ENCODE measurements around the gene CLDN1. TPM values are rescaled to one million over a fixed set of nuclear protein-coding genes. Genes with fewer than 3 reads are reported as not detected.

The CLDN1 gene, protein sequence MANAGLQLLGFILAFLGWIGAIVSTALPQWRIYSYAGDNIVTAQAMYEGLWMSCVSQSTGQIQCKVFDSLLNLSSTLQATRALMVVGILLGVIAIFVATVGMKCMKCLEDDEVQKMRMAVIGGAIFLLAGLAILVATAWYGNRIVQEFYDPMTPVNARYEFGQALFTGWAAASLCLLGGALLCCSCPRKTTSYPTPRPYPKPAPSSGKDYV
- 4.7 and 7.2 TPM in 2 replicates for total RNA-seq (2012; rRNA removed)
- polyA plus RNA-seq (2012; rRNA removed), result 6.3 and 7.3 TPM in 2 replicates
- polyA plus RNA-seq (2012; cell fraction: cytosol; rRNA removed), result 3.2 and 5.2 TPM in 2 replicates
- 2.0 and 8.6 TPM in 2 replicates for polyA plus RNA-seq (2012; cell fraction: nucleus; rRNA removed; ENCODE audit: low replicate concordance)
- Bru-seq, nascent RNA, result percentile 68 among the genes with signal in this experiment
- percentile 82 among the genes with signal in this experiment for BruChase-seq, experiment 1, labeled RNA remaining after a 6-hour chase
- percentile 74 among the genes with signal in this experiment for BruChase-seq, experiment 2, labeled RNA remaining after a 2-hour chase
- long read RNA-seq, transcript CLDN1-201 (4 exons, 3,481 nt), result major isoform, 5 of 8 reads
- long read RNA-seq, partial matches to known transcripts, result 3 of 8 reads
- long read RNA-seq, other reads (novel, unspliced or antisense), result 0 of 8 reads

DNA sequence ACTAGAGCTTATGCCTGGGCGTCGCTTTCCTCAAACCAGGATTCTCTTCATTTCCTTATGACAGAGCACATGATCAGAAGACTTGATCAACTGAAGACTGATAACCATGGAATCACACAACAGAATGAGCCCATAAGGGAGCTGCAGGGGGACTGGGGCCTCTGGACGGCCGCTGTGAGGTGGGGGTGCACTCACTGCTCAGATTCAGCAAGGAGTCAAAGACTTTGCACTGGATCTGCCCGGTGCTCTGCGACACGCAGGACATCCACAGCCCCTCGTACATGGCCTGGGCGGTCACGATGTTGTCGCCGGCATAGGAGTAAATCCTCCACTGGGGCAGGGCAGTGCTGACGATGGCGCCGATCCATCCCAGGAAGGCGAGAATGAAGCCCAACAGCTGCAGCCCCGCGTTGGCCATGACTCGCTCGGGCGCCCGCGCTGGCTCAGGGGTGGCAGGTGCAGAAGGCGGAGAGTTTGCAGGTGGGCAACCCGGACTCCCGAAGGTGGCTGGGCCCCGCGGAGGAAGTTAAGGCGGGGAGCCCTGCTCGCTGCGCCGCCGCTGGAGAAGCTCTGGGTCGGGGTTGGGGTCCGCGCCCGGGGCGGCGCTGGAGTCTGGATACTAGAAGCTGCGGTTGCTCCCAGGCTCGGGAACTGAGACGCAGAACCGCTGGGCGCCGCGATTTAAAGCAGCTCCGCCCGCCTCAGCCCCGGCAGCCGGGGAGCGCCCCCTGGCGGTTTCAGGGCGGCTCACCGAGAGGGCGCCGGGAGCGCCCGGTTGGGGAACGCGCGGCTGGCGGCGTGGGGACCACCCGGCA is at the start of gene CLDN1:
TSS of gene CLDN1 (minus strand) at position 658 of the 815 bp plus-strand sequence. CDS start at position 418, 240 bp downstream.
- no peaks in the 10 kb centered on the region for H3K27me3 ChIP-seq (ENCODE audit: control insufficient read depth, insufficient read depth, low read length)
- dilution Hi-C loops (cut with HindIII; ENCODE audit: low sequenced_read_pairs, unreplicated experiment) (no loop called here), in situ Hi-C loops (cut with MboI; ENCODE audit: low sequenced_read_pairs) (loop anchor here (5.0 kb wide), 1 partner anchor 360 kb away; no protein-coding TSS in a partner anchor), intact Hi-C loops (cut with micrococcal nuclease) (loop anchor here (1.0 to 10.0 kb wide), 5 partner anchors 63 to 373 kb away; no protein-coding TSS in a partner anchor)
- ChIA-PET CTCF (interaction anchor here (0.6 to 2.8 kb wide), 25 partner anchors 14 to 1520 kb away, joined by 3 to 22 read pairs (median 3); no protein-coding TSS in a partner anchor), POLR2A (ENCODE audit: unreplicated experiment) (no interaction called here)
- peak within 1 kb of the TSS; percentile 77 for H3K14ac ChIP-seq (replicated peaks; ENCODE audit: low read depth, low read length)
- H4K8ac ChIP-seq (ENCODE audit: low read depth in 2 of 2, low read length in 2 of 2), result peak within 1 kb of the TSS; percentile 46 to 92; a peak in 3 of 4 replicates
- peaks cover 7% of the 10 kb centered on the region for H3K9me1 ChIP-seq (ENCODE audit: insufficient read depth, low read length)
- peak within 1 kb of the TSS; percentile 84 for H2AK5ac ChIP-seq (ENCODE audit: low read depth, low read length)
- peak within 1 kb of the TSS; percentile 41 for H4K91ac ChIP-seq (ENCODE audit: insufficient read depth, low read depth, low read length)
- peak within 1 kb of the TSS; percentile 3; the same call in 1 of the 2 replicates for H3K27ac ChIP-seq (ENCODE audit: insufficient read depth, low read length)
- DNase-seq (peak; percentile 69), ATAC-seq (ENCODE audit: low read depth) (peak; percentile 93)
- peak within 1 kb of the TSS; percentile 93 for H2BK120ac ChIP-seq (ENCODE audit: low read depth, low read length)
- H3K9me3 ChIP-seq (ENCODE audit: control insufficient read depth, insufficient read depth, low read length), result no peaks in the 10 kb centered on the region
- peak within 1 kb of the TSS; percentile 61 for H2BK5ac ChIP-seq (ENCODE audit: low read depth, low read length, poor library complexity, severe bottlenecking)
- H3K56ac ChIP-seq (ENCODE audit: extremely low read depth, insufficient read depth, low read length), result peak within 1 kb of the TSS; percentile 48; the same call in 1 of the 2 replicates
- H2AFZ ChIP-seq (replicated peaks; ENCODE audit: low read length, poor library complexity), result peak within 1 kb of the TSS; percentile 92
- peaks cover 14% of the 10 kb centered on the region for H3K4me1 ChIP-seq (ENCODE audit: control insufficient read depth, insufficient read depth, low read length)
- H3K4me2 ChIP-seq (ENCODE audit: low read depth, low read length), result peak within 1 kb of the TSS; percentile 96
- TSS peak; percentile 72 for BruUV-seq (replicated peaks)
- no peaks in the 10 kb centered on the region for H4K20me1 ChIP-seq (ENCODE audit: insufficient read depth, low read length)
- peak within 1 kb of the TSS; percentile 96 for H3K23ac ChIP-seq (ENCODE audit: low read depth, low read length)
- H3K79me1 ChIP-seq (ENCODE audit: low read depth in 1 of 2, low read length in 2 of 2), result peaks cover 4 to 30% of the 10 kb centered on the region in 2 experiments; a peak in 3 of 4 replicates
- H3K9ac ChIP-seq (ENCODE audit: low read depth, low read length), result peak within 1 kb of the TSS; percentile 72
- H2BK15ac ChIP-seq (ENCODE audit: low read depth, low read length), result peak within 1 kb of the TSS; percentile 98; the same call in 2 of the 3 replicates
- H3K4me3 ChIP-seq (ENCODE audit: insufficient read depth, low read depth, low read length), result peak within 1 kb of the TSS; percentile 66
- WGBS, 2 experiments (ENCODE audit: extremely low coverage in 2 of 2, insufficient read length in 1 of 2), result 6% methylated on average over 38 of the region's 64 CpGs; no CpG with 5 or more reads in 1 of the 2 experiments
- peak within 1 kb of the TSS; percentile 78 for H3K4ac ChIP-seq (ENCODE audit: low read depth, low read length)
- peak within 1 kb of the TSS; percentile 36; the same call in 1 of the 2 replicates for H3K18ac ChIP-seq (ENCODE audit: low read depth, low read length)
- H3K36me3 ChIP-seq (ENCODE audit: control insufficient read depth, insufficient read depth, low read length), result no peaks in the 10 kb centered on the region
- H2BK20ac ChIP-seq (ENCODE audit: low read depth, low read length), result peak within 1 kb of the TSS; percentile 89
- H2AK9ac ChIP-seq (replicated peaks; ENCODE audit: low read depth, low read length, poor library complexity), result peak within 1 kb of the TSS; percentile 82
- peak within 1 kb of the TSS; percentile 28; the same call in 1 of the 2 replicates for H4K5ac ChIP-seq (ENCODE audit: low read depth, low read length)
- TF ChIP-seq POLR2A (IDR thresholded peaks at IDR 0.05; ENCODE audit: low read depth, low read length), result peak; percentile 63; the same call in 1 of the 2 replicates
- peak; percentile 81 for TF ChIP-seq RAD21 (IDR thresholded peaks at IDR 0.05; ENCODE audit: low read length)
- TF ChIP-seq SMC3 (IDR thresholded peaks at IDR 0.05; ENCODE audit: low read depth, low read length), result peak; percentile 81
- TF ChIP-seq, protein P1, sequence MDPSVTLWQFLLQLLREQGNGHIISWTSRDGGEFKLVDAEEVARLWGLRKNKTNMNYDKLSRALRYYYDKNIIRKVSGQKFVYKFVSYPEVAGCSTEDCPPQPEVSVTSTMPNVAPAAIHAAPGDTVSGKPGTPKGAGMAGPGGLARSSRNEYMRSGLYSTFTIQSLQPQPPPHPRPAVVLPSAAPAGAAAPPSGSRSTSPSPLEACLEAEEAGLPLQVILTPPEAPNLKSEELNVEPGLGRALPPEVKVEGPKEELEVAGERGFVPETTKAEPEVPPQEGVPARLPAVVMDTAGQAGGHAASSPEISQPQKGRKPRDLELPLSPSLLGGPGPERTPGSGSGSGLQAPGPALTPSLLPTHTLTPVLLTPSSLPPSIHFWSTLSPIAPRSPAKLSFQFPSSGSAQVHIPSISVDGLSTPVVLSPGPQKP (IDR thresholded peaks at IDR 0.05; ENCODE audit: borderline replicate concordance, low read depth, low read length), result no peak
- no peak for TF ChIP-seq RFX5 (IDR thresholded peaks at IDR 0.05; ENCODE audit: low read depth, low read length)
- TF ChIP-seq CHD1 (IDR thresholded peaks at IDR 0.05; ENCODE audit: low read depth, low read length), result 0 out of 2 replicates have a peak, but pooled peaks have one; percentile 43
- TF ChIP-seq, protein P2, sequence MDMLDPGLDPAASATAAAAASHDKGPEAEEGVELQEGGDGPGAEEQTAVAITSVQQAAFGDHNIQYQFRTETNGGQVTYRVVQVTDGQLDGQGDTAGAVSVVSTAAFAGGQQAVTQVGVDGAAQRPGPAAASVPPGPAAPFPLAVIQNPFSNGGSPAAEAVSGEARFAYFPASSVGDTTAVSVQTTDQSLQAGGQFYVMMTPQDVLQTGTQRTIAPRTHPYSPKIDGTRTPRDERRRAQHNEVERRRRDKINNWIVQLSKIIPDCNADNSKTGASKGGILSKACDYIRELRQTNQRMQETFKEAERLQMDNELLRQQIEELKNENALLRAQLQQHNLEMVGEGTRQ (IDR thresholded peaks at IDR 0.05; ENCODE audit: low read depth, low read length), result no peak
- no peak for TF ChIP-seq BHLHE40 (IDR thresholded peaks at IDR 0.05; ENCODE audit: low read depth, low read length)
- TF ChIP-seq FOS (IDR thresholded peaks at IDR 0.05; ENCODE audit: low read depth, low read length), result no peak
- TF ChIP-seq RCOR1 (IDR thresholded peaks at IDR 0.05; ENCODE audit: insufficient replicate concordance, low read length), result no peak
- TF ChIP-seq CEBPB (IDR thresholded peaks at IDR 0.05; ENCODE audit: low read depth, low read length), result no peak
- TF ChIP-seq MAFK (IDR thresholded peaks at IDR 0.05; ENCODE audit: low read depth, low read length), result no peak
- no peak for TF ChIP-seq MAZ (IDR thresholded peaks at IDR 0.05; ENCODE audit: borderline replicate concordance, low read depth, low read length)

Data from IMR-90 (cell line).